T follicular helper cell (primary cell): Measurements from ENCODE around the gene CCDC187.

Experiments
- DNase-seq: peaks from one replicate; pipeline ENCODE4 v3.0.0-alpha.2; 2020; ENCODE audit warnings: low read depth

The CCDC187 gene

DNA sequence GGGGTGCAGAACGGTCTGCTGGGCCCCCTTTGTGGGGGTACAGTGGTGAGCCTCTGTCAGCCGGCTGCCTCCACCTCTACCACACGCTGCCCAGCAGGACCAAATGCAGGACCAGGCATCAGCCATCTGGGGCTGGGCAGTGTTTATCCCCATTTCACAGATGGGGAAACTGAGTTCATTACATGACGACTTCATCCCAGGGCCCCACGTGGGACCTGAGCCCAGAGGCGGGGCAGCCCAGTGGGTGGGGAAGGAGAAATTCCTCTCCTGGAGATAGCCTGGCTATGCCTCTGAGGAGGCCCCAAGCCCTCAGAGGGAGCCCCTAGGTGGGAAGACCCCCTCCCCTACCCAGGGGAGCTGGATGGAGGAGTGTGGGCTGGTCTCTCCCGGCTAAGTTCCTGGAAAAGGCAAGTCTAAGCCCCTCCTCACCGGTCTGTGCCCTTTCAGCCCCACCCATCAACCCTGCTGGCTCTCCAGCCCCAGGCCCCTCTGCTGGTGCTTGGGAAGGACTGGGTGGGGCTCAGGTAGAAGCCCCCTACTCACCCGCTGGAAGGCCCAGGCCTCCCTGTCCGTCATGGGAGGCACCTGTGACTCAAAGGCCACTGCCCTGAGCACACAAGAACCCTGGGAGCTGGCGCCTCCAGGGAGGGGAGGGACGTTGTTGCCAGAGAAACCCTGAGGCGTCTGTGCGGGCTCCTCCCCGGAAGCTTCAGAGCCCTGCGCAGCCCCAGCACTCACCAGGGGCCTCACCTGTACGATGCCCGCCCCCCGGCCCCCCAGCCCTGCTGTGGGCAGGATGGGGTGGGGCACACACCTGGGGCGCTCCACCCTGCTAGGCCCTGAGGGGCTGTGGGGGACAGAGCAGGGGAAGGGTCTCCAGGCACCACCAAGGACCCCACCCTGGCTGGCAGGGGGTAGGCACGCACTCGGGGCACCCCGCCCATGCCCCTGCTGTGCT, 7.4 kb upstream of the CCDC187 start:
- no peak for DNase-seq

DNA sequence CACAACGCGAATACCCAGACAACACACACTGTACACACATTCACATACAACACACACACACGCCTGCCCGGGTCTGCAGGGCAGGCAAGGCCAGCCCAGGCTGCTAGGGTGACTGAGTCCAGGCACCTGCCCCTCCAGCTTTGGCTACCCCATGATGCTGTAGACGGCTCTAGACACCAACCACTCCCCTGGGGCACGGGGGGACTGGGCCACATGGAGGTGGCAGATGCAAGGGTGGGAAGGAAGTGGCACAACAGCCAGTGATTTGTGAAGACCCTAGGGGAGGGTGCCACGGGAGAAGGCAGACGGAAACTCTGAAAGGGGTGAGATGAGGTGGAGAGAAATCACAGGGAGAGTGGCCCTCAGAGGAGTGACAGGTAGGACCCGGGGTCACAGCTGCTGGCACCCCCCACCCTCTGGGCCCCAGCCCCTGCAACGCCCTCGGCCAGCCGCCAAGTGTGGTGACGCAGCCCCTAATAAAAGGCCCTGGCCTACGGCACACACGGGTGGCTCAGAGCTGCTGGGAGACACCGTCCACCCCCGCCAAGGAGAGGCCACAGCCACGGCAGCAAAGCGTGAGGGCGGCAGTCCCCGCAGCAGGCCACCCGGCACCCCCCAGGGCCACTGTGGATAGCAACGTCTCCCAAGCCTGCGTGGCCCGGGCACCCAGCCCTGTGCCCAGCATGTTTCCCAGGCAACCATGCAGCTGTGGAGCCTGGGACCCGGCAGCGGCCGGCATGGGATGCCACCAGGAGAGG, 6.6 kb upstream of the CCDC187 start:
- no peak for DNase-seq

DNA sequence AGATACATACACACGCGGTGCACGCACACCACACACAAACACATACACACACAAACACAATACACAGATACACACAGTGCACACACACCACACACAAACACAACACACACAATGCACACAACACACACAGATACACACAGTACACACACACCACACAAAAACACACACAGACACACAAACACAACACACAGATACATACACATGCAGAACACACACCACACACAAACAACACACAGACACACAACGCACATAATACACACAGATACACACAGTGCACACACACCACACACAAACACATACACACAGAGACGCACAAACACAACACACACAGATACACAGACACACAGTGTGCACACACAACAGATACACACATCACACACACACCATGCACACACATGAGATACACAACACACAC, 5.9 kb upstream of the CCDC187 start:
- DNase-seq: no peak

DNA sequence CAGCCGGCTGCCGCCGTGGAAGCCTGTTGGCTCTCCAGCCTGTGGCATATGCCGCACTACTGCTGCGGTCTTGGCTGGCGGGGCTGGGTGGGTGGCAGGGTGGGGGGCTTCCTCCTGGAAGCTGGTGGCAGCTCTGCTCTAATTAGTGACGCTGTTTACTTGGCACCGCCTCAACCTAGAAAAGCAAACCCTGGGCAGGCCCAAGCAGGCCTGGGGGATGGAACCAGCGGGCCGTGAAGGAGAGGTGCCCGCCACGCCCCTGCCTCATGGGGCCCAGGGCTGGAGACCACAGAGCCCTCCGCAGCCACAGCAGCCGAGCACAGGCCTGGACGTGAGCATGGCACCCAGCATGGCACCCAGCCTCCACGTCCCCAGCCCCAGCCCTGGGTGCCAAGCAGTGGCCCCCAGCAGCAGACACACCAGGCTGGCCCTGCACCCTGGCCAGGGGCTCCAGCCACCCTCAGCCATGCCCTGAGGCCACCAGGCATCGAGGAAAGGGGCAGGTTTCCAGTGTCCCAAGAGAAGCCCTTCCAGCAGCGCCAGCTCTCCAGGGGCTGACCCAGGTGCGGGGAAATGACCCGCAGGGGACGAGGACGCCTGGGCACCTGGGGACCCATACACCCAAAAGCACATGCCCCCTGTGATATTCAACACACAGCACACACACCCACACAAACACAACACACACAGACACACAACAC, 5.4 kb upstream of the CCDC187 start:
- DNase-seq: no peak

DNA sequence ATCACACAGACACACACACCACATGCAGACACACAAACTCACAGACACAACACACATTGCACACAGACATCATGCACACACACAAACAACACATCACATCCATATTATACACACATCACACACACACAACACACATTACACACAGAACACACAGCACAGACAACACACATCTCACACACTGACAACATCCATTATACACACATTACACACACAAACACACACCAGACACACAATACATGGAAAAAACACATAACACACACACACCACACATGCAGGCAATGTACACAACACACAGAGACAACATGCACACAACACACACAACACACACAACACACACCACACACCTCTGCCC, 4.8 kb upstream of the CCDC187 start:
- DNase-seq: no peak

DNA sequence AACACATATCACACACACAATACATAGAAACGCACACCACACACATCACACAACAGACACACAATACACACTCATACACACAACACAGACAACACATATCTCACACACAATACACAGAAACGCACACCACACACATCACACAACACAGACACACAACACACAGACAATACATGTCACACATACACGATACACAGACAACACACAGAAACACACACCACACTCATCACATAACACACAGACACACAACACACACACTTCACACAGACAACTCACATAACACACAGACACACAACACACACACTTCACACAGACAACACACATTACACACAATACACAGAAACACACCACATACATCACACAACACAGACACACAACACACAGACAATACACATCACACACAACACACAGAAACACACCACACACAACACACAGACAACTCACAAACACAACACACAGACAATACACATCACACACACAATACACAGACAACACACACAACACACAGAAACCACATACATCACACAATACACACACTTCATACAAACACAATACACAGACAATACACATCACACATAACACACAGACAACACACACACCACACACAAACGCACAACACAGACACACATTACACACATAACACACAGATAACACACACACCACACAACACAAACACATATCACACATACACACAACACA, 4.3 kb upstream of the CCDC187 start:
- no peak for DNase-seq

DNA sequence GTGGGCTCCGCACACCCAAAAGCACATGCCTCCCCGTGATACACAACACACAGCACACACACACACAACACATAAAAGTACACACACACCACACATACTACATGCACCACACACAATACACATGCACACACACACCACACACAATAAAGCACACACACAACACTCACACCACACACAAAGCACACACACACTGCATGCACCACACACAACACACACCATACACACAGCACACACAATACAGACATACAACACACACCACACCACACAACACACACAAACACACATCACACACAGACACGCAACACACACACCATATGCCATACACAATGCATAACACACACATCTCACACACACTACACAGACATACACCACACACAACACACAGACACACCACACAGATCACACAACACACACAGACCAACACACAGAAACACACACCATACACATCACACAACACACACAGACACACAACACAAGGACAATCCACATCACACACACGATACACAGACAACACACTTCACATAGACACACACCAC, 3.4 kb upstream of the CCDC187 start:
- no peak for DNase-seq

DNA sequence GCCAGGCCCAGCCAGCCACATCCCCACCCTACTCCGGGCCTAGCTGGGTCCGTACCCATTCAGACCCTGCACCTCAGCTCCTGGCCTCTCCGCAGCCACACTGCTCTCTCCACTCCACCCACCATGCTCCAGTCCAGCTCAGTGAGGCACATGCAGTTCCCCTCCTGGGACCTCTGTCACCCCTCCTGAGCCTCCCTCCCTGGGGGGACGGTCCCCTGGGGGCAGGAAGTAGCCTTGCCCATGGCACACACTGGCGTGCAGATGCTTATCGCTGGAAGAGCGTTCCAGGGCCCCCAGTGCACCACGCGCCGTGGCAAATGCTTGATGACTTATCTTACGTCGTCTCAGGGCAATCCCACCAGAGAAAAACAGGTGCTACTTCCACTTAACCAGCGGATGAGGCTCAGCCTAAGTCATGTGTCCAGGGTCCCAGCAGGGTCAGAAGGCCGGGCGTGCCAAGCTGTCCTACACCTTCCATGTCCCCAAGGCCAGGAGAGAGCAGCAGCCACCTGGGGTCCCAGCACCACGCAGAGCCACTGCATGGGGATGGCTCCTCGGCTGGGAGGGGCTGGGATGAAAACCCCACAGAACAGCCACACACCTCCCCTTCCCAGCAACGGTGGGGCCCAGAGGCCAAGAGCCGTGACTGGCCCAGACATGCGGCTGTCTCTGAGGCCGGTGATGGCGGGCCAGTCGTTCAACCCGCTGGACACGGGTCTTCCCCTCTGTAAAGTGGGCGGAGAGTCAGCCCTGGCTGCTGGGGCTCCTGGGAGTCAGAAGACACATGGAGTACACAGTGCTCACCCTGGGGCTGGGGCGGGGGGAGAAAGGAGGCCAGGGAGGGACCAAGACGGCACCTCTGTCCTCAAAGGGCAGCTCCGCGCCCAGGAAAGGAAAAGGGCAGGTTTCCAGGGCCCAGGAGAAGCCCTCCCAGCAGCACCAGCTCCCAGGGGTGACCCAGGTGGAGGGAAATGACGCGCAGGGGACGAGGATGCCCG, 2.6 kb upstream of the CCDC187 start:
- DNase-seq: no peak

DNA sequence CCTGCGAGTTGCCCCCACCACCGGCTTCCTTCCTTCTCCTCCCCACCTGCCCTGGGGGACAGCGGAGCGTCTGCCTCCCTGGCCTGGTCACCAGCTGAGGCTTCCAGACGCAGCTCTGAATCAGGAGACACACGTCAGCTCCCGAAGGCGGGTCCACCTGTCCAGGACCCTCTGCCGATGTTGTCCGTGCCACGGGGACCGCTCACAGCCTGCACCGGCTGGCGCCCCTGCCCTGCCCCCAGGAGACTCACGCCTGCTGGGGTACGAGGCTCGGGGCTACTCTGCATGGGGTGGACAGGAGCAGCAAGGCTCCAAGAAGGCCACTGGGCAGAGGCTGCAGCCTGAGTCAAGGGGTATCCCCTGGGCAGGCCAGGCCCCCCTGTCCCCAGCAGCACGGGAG, 1.9 kb upstream of the CCDC187 start:
- DNase-seq: no peak

DNA sequence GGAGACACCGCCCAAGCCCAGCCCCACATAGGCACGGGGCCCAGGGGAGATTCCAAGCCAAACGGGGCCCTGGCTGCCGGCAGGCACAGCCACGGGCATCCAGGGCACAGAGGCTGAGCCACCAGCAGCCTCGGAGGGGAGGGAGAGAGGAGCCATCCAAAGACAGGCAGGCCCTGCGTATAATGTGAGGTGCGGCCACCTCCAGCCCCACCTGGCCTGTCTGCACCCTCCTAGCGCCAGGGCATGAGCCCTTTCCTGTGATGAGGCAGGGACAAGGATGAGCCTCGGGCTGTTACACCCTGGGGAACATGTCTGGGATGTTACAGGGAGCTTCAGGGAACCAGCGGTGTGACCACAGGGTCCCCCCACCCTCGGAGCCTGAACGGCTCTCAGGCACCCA, 1.1 kb upstream of the CCDC187 start:
- no peak for DNase-seq

DNA sequence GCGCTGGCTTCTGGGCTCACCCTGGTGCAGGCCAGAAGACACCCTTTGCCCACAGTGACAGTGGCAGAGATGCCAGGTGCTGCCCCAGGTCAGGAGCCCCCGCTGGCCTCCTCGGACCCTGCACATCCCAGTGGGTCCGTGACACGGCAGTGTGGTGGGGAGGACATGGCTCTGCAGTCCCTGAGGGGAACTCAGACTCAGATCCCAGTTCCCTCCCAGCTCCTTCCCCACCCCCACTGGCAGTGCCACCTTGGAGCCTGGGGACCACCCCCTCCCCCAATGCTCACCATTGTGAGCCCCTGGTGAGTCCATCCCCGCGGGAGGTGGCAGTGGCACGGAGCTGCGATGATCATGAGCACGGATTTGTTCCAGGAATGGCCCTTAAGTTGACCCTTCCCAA, 562 bp upstream of the CCDC187 start:
- no peak for DNase-seq

DNA sequence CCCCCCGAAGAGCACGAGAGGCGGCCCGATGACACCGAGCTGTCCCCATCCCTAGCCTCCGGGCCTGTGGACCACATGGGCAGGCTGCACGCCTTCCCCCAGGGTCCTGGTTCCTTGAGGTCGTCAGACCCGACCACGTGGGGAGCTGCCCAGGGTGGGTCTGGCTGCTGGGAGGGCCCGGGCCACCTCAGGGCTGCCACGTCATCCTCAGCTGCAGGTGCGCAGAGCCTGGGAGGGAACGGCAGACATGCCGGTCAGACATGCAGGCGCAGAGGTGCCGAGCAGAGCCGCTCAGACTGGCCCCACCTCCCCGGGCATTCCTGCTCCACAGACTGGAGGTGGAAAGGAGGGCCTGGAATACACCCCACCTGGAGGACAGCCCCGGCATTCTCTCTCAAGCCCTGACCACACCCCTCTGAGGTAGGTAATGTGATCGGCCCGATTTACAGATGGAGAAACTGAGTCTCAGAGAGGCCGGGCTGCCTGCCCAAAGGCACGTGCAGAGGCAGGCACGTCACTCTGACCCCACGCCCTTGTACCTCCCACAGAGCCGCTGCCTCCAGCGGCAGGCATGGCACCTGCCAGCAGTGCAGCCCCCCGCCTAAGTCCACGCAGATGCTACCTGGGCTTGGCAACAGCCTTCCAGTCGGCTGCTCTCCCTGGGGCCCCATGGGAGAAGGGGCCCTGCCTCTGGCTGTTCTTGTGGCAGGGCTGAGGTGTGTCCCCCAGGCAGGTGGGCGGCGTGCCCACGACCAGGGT, 649 bp downstream of the CCDC187 start:
- DNase-seq: no peak

DNA sequence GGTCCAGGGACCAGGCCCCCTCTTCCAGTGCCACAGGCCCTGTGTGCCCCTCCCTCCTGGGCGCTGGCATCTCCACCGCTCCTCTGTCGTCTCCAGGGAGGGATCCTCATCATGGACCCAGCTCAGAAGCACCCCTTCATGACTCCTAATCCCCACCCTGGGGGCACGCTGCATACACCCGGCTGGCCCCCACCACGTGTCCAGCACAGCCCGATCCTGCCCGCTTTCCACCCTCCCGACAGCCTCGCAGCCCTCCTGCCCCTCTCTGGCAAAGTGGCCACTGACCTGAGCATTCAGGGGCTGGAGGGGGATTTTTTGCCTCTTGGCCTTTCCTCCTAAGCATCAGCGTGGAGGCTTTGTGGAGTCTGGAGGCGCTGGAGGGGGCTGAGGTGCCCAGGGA, 1.4 kb downstream of the CCDC187 start:
- no peak for DNase-seq

DNA sequence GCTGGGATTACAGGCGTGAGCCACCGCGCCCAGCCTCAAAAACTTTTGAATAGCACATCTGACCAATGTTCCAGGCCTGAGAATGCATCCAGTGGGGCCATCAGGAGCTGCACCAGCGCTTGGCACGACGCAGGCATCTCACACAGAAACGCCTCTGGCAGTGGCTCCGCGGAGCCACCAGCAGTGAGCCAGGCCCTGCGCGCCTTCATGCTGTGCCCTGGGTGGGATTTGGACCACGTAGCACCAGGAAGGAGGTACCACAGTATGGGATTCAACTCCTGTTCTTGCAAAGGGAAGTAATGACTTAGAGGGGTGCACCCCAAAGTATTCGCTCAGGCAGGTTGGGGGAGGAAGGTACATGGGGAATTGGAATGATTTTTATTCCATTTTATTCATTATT, 3.0 kb downstream of the CCDC187 start:
- DNase-seq: no peak

DNA sequence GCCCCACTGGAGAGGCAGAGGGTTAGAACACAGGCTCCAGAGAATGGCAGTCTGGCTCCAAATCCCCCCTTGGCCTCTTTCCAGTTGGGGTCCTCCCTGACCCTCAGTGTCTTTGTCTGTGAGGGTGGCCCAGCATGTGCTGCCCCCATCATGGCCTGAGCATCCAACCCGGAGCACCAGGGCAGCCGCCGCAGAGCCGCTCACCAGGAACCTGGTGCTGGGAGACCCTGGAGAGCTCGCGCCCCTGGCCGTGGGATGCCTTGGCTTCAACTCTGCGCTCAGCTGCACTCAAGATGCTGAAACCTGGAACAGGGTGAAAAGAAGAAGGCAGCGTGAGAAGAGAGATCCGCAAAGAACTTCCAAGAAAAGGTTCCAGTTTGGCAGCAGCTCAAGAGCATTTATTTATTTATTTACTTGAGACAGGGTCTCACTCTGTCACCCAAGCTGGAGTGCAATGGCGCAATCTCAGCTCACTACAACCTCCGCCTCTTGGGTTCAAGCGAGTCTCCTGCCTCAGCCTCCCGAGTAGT, 3.8 kb downstream of the CCDC187 start:
- no peak for DNase-seq

DNA sequence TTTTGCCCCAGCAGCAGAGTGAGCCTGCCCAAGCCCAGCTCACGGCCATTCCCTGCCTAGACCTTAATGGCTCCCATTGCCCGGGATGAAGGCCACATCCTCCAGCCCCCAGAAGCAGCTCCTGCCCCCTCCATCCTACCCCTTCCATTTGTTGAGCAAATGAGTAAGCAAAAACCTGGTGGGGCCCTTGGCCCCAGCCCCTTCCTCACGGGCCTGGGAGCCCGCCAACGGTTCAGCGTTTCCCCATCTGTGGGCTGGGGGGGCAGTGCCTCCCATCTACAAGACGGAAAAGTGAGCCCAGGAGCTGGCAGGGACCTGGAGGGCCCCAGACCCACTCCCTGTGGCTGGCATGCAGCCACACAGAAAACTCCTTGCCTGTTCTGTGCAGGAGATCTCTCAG, 4.4 kb downstream of the CCDC187 start:
- no peak for DNase-seq

DNA sequence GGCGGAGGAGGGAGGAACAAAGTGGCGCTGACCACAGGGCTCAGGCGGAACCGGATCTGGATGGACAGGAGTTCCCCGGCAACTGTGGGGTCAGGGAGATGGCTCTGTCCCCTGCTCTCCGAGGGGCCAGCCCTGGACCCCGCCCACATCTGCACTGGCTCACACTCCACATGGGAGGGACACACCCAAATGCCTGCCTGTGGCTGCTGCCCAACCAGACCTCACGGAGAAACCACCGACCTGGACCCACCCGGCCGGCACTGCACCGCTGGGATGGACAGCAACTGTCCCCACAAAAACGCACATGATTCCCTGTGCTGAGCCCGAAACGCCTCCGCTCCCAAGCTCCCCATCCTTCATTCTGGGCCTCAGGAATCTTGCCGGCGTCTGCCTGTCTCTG, 4.8 kb downstream of the CCDC187 start:
- no peak for DNase-seq

DNA sequence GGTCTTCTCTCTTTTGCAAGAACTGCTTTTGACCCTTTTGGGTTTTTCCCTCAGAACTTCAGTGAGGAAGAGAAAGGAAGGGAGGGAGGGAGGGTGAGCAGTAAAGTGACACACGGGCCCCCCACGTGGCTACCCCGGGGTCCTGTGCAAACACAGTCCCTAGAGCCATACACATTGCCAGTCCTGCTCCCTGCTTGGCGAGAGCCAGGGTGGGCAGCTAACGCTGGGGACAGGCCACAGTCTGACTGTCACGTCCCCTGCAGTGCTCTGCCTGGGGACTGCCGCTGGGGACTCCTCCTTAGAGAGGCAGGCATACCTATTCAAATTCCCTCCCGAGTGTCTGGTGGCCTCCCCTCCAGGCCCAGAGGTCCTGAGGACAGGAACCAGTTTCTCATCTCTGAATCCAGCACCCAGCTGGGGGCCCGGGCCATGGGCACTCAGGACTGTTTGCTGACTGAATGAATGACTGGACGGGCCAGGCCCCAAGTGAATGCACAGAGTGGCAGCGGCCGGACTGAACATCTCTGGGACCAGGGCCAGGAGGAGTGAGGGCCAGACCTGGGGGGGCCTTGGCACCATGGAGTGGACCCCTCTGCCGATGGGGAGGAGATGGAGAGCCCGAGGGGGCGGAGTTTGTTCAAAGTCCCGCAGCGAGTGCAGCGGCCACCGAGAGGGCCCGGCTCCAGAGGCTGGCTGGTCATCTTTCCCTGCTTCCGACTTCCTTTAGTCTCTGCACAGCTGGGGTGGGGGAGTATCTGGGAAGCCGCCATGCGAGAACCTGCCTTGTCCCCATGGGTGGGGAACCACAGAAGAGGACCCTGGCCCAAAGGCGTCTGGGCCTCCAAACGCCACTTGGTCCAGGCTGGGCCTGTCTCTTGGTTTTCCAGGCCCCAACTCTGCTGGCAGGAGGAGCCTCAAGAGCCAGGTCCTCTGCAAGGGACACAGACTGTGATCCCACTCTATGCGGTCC, 5.8 kb downstream of the CCDC187 start:
- DNase-seq: no peak
